Measurements from ENCODE around the gene USH2A.

Gene USH2A

GRCh38 chr1:216290074-216290473, 133.2 kb downstream of the USH2A start:
- no peak for DNase-seq (ENCODE audit: low read depth in 3 of 3)

GRCh38 chr1:216285052-216285451, 138.2 kb downstream of the USH2A start:
- DNase-seq (ENCODE audit: low read depth in 3 of 3) = no peak

GRCh38 chr1:216281757-216282156, 141.5 kb downstream of the USH2A start:
- DNase-seq (ENCODE audit: low read depth in 3 of 3) = no peak

GRCh38 chr1:216270086-216270773, 153.0 kb downstream of the USH2A start:
- no peak for DNase-seq (ENCODE audit: low read depth in 3 of 3)

GRCh38 chr1:216261631-216262030, 161.6 kb downstream of the USH2A start:
- DNase-seq (ENCODE audit: low read depth in 3 of 3) = no peak

- DNase-seq (ENCODE audit: low read depth in 3 of 3) = no peak
Measured at GRCh38 chr1:216258856-216259255, 164.4 kb downstream of the USH2A start.

GRCh38 chr1:216258386-216258785, 164.9 kb downstream of the USH2A start:
- DNase-seq (ENCODE audit: low read depth in 3 of 3) = no peak

- DNase-seq (ENCODE audit: low read depth in 3 of 3) = no peak
Measured at GRCh38 chr1:216250861-216251260, 172.4 kb downstream of the USH2A start.

GRCh38 chr1:216248628-216249027, 174.6 kb downstream of the USH2A start:
- DNase-seq (ENCODE audit: low read depth in 3 of 3) = no peak

GRCh38 chr1:216247937-216248336, 175.3 kb downstream of the USH2A start:
- DNase-seq (ENCODE audit: low read depth in 3 of 3) = no peak

- DNase-seq (ENCODE audit: low read depth in 3 of 3) = no peak
Measured at GRCh38 chr1:216246577-216247203, 176.6 kb downstream of the USH2A start.

- no peak for DNase-seq (ENCODE audit: low read depth in 3 of 3)
Measured at GRCh38 chr1:216238844-216239243, 184.4 kb downstream of the USH2A start.

- DNase-seq (ENCODE audit: low read depth in 3 of 3) = no peak
Measured at GRCh38 chr1:216237927-216238542, 185.2 kb downstream of the USH2A start.

GRCh38 chr1:216224233-216224632, 199.0 kb downstream of the USH2A start:
- no peak for DNase-seq (ENCODE audit: low read depth in 3 of 3)

GRCh38 chr1:216223486-216223885, 199.8 kb downstream of the USH2A start:
- DNase-seq (ENCODE audit: low read depth in 3 of 3) = no peak

GRCh38 chr1:216222288-216222687, 201.0 kb downstream of the USH2A start:
- DNase-seq (ENCODE audit: low read depth in 3 of 3) = no peak

- no peak for DNase-seq (ENCODE audit: low read depth in 3 of 3)
Measured at GRCh38 chr1:216221260-216221700, 202.0 kb downstream of the USH2A start.

- DNase-seq (ENCODE audit: low read depth in 3 of 3) = no peak
Measured at GRCh38 chr1:216216305-216216704, 206.9 kb downstream of the USH2A start.

GRCh38 chr1:216215169-216215568, 208.1 kb downstream of the USH2A start:
- no peak for DNase-seq (ENCODE audit: low read depth in 3 of 3)

- DNase-seq (ENCODE audit: low read depth in 3 of 3) = no peak
Measured at GRCh38 chr1:216212826-216213225, 210.4 kb downstream of the USH2A start.

- no peak for DNase-seq (ENCODE audit: low read depth in 3 of 3)
Measured at GRCh38 chr1:216210081-216210480, 213.2 kb downstream of the USH2A start.

GRCh38 chr1:216209125-216209524, 214.1 kb downstream of the USH2A start:
- DNase-seq (ENCODE audit: low read depth in 3 of 3) = no peak

- DNase-seq (ENCODE audit: low read depth in 3 of 3) = no peak
Measured at GRCh38 chr1:216207154-216207553, 216.1 kb downstream of the USH2A start.

Measured in stimulated activated CD4-positive, alpha-beta T cell treated with anti-CD3 and anti-CD28 coated beads, TNF-alpha, amount 100 ng/mL, for 4 hours (primary cell).